UCSD-AML1 (cell line): ENCODE data around the gene GNG7.
A peak's percentile ranks its signal among the peaks of the same experiment; 100 is the strongest.
"Not testable (repeated sequence)": the region's sequence is repeated elsewhere in the genome, so short reads cannot be mapped to it uniquely, and the experiment has no call there.

Experiments used
- DNase-seq: peaks from one replicate; lab custom pipeline; 2025; ENCODE audit not compliant: unreplicated experiment; lab: John Stamatoyannopoulos, UW

The GNG7 gene

DNA sequence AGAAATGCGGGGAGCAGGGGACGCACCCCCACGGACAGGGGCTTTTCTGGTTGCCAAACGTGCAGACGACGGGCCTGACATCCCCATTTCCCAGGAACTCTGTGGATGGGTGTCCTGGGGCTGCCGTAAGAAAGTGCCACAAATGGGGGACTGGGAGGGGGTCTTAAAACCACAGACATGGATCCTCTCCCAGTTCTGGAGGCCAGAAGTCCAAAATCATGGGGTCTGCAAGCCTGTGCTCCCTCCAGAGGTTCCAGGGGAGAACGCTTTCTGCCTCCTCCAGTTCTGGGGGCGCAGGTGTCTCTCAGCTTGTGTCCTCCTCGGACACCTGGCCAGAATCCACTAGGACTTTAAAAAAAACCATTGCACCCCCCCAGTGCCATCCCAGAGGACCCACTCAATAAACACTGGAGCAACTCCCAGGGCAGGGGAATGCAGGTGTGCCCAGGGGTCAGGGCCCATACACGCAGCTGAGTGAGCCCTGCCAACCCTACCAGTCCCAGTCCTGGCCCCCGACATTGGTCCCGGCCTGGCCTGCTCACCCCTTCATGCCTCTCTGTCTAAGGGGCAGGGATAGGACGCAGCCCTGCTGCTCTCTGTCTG lies 122.7 kb downstream of the GNG7 start:
- no peak for DNase-seq

DNA sequence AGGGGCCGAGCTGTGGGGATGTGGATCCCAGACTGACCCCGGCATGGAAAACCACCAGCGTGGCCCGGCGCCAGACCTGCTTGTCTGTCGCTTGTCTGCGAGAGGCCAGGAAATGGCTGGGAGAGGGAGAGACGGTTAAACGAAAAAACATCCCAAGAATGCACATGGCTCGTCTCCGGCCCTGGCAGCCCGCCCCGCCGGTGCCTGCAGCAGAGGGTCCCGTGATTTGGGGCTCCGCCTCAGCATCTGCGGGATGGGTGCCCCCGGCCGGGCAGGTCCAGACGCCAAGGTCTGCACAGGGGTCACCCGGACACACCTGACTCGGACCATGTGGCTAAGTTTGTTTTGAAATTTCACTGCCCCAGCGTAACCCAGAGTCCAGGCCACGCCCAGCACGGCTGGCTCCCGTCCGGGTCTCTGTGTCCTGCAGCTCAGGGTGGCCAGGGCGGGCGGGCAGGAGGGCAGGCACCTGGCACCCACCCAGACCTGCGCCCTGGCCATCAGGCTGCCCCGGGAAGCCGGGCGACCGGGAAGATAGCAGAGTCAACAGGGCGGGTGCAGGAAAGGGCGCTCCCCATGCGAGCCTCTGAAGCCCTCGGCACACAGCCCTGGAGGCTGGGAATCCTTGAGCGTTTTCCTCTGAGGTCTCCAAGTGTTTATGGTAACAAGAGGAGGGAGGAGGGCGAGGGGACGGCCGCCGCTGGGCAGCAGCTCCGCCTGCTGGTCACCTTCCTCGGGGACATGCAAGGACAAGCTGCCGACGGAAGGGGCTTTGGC lies 123.4 kb downstream of the GNG7 start:
- peak; percentile 73 for DNase-seq

- DNase-seq, result no peak
Observed at GRCh38 chr19:2578391-2578890, 124.1 kb downstream of the GNG7 start.

DNA sequence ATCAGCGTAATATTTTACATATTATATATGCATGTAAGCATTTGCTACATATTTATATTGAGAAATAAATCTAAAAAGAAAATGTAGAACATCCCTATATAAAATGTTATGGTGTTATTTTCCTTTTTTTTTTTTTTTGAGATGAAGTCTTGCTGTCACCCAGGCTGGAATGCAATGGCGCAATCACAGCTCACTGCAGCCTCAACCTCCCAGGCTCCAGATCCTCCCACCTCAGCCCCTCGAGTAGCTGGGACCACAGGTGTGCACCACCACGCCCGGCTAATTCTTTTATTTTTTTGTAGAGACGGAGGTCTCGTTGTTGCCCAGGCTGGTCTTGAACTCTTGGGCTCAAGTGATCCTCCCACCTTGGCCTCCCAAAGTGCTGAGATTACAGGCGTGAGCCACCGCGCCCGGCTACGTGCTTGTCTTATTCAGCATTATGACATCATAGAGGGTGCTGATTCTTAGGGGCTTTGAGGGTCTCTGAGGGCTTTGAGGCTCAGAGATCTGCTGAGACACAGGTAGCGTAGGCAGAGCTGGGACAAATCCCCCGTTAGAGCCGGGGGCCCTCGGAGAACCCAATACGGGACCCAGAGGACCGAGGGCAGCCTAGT lies 124.7 kb downstream of the GNG7 start:
- DNase-seq, result no peak

DNA sequence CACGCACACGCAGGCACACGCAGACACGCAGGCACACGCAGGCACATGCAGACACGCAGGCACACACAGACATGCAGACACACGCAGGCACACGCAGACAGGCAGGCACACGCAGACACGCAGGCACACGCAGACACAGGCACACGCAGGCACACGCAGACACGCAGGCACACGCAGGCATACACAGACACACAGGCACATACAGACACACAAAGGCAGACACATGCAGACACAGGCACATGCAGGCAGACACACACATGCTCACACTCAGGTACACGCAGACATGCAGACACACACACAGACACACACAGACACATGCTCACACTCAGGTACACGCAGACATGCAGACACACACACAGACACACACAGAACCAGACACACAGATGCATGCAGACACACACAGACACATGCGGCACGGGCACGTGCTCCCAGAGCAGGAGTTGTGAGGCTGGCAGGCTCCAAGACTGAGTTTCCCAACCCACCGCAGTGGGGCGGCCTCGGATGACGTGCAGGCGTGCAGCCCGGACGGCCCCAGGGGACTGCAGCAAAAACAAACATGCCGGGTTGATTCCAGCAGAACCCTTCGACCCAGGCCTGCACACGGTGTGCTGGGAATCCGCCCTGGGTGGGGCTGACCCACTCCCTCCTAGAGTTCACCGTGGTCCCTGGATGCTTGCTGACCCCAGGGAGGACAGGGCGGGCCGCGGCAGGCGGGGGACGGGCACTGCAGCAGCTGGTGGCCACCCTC lies 126.6 kb downstream of the GNG7 start:
- DNase-seq, result no peak

- no peak for DNase-seq
Observed at GRCh38 chr19:2574971-2575630, 127.4 kb downstream of the GNG7 start.

- DNase-seq, result no peak
Observed at GRCh38 chr19:2574478-2574931, 128.0 kb downstream of the GNG7 start.

GRCh38 chr19:2573916-2574315 lies 128.6 kb downstream of the GNG7 start:
- DNase-seq, result no peak

DNA sequence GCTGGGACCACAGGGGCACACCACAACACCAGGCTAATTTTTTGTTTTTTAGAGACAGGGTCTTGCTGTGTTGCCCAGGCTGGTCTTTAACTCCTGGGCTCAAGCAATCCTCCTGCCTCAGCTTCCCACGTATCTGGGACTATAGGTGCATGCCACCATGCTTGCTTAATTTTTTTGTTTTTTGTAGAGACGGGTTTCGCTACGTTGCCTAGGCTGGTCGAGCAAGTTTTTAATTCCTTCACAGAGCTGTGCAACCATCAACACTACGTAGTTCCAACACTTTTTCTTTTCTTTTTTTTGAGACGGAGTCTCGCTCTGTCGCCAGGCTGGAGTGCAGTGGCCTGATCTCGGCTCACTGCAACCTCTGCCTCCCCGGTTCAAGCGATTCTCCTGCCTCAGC lies 130.3 kb downstream of the GNG7 start:
- DNase-seq, result not testable (repeated sequence)

DNA sequence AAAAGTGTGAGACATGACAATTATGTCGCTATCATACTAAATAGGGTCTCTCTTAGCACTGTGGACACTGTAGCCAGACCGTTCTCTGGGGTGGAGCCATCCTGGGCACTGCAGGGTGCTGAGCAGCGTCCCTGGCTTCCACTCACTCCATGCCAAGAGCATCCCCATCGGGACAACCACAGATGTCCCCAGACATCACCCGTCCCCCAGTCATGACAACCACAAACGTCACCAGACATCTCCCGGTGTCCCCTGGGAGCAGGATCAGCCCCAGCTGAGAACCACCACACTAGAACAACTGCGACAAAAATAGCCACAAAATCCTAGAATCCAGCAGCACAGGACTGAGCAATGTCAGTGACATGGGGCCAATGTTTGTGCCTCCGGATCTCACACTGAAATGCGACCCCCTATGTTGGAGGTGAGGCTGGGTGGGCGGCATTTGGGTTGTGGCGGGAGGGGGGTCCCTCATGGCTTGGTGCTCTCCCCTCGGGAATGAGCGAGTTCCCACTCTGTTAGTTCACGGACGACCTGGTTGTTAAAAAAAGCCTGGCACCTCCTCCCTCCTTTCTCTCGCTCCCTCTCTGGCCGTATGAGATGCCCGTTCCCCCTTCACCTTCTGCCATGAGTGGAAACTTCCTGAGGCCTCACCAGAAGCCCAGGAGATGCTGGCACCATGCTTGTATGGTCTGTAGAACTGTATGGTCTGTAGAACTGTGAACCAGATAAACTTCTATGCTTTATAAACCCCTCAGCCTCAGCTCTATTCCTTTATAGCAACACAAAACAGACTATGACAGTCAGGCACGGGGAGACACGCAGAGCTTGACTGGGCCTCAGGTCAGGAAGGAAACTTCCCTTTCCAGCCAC lies 132.7 kb downstream of the GNG7 start:
- no peak for DNase-seq

GRCh38 chr19:2567996-2568395 lies 134.5 kb downstream of the GNG7 start:
- no peak for DNase-seq

GRCh38 chr19:2567580-2567979 lies 134.9 kb downstream of the GNG7 start:
- peak; percentile 78 for DNase-seq

DNA sequence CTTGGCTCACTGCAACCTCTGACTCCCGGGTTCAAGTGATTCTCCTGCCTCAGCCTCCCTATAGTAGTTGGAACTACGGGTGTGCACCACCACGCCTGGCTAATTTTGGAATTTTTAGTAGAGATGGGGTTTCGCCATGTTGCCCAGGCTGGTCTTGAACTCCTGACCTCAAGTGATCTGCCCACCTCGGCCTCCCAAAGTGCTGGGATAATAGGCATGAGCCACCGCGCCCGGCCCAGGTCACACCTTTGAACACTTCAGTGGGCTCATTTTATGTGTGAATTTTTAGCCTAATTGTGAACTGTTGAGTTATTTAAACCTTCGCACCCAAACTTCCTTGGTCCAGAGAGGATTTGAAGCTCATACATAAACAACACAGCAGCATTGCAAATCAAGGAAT lies 138.9 kb downstream of the GNG7 start:
- not testable (repeated sequence) for DNase-seq

- peak; percentile 42 for DNase-seq
Observed at GRCh38 chr19:2561895-2562294, 140.6 kb downstream of the GNG7 start.

- no peak for DNase-seq
Observed at GRCh38 chr19:2561221-2561620, 141.3 kb downstream of the GNG7 start.

DNA sequence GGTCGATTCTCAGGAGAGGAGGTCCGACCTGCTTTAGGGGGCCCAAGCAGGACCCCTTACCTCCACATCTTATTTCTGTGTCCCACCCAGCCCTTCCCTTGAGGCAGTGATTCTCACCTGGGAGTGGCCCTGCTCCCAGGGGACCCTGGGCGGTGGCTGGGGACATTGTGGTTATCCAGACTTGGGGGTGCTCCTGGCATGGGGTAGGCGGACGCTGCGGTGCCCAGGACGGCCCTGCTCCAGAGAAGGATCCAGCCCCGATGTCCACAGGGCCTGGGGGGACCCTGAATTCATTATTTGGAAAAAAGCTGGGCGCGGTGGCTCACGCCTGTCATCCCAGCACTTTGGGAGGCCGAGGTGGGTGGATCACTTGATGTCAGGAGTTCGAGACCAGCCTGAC lies 142.1 kb downstream of the GNG7 start:
- no peak for DNase-seq

- DNase-seq, result no peak
Observed at GRCh38 chr19:2558543-2558942, 144.0 kb downstream of the GNG7 start.

GRCh38 chr19:2558131-2558530 lies 144.4 kb downstream of the GNG7 start:
- DNase-seq, result not testable (repeated sequence)

DNA sequence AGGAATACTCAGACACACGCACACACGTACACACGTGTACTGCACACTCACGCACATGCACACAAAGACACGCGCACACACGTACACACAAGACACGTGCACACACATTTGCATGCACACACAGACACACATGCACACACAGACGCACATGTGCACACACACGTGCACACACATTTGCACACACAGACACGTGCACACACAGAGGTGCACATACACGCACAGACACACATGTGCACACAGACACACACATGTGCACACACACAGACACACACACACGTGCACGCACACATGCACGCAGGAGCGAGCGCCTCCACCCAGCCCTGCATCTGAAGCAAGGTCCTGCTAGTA lies 145.4 kb downstream of the GNG7 start:
- no peak for DNase-seq
